Pancreas (tissue), 10 donors: ENCODE data around the gene S100A10. TPM values are rescaled to one million over a fixed set of nuclear protein-coding genes. Genes with fewer than 3 reads are reported as not detected.

Experiments used
- ATAC-seq, 4 donors: fragments of 200-7000 bp; cut with Tn5 transposase; one replicate each; pipeline versions ENCODE4 v1.8.0 to v1.9.1; 2020; ENCODE audit warnings: mild to moderate bottlenecking in 4 of 4, moderate library complexity in 4 of 4
- DNase-seq, 6 donors: peaks; one replicate each; pipeline ENCODE4 v3.0.0-alpha.2; 2020
- FAIRE-seq: peaks from 2 replicates; lab custom pipeline; 2012; peaks lifted over from hg19 to GRCh38; lab: Jason Lieb, UNC
- H3K27ac ChIP-seq, 4 donors: fragments of 200-600 bp; sonication (generic); 1 replicate in 3 of 4; 2 replicates in 1 of 4; pipeline versions ENCODE4 v1.5.0 to v1.8.0; 2020
- H3K27me3 ChIP-seq, 4 donors: fragments of 200-600 bp; one replicate each; pipeline ENCODE4 v1.8.0; 2021
- H3K36me3 ChIP-seq, 3 donors: fragments of 200-600 bp; sonication (generic) in 1 of 3; one replicate each; pipeline versions ENCODE4 v1.5.0 to v1.8.0; 2020 to 2021
- H3K4me1 ChIP-seq, 3 donors: fragments of 200-600 bp; one replicate each; pipeline ENCODE4 v1.8.0; 2021
- H3K4me3 ChIP-seq, 4 donors: fragments of 200-600 bp; sonication (generic) in 2 of 4; one replicate each; pipeline versions ENCODE4 v1.5.0 to v1.8.0; 2020 to 2021
- H3K9me3 ChIP-seq, 4 donors: fragments of 200-600 bp; one replicate each; pipeline ENCODE4 v1.8.0; 2021
- WGBS, 2 donors: extraction: QIAGEN DNeasy Blood & Tissue Kit; methylation state at CpG; one replicate each; pipeline ENCODE4 v1.1.7; 2013; 5-methylcytosine and 5-hydroxymethylcytosine counted together
- intact Hi-C, 3 donors: fragments of 100-400 bp; cut with DNase I; formaldehyde crosslinking; loops; one replicate each; pipeline versions ENCODE4 v1.11.1 to v1.14.2; 2022
- polyA plus RNA-seq, 2 donors: library from polyadenylated mRNA; stranded (reverse); fragments of 200-250 nt; gene quantifications; one replicate each; pipeline ENCODE4 v1.2.3, GENCODE V29; 2013
- total RNA-seq, 6 donors: library from RNA; stranded (reverse); fragmentation: NEBNext Ultra II Directional in 4 of 6; extraction: Animal tissue kit (Norgen Biotek cat#: 25700) in 4 of 6; gene quantifications; one replicate each; pipeline versions ENCODE4 v1.2.1 to v1.2.4, GENCODE V29; 2021 to 2023
- TF ChIP-seq, protein P1 (sequence below), 4 donors: fragments of 200-600 bp; sonication (generic) in 3 of 4; IDR thresholded peaks; one replicate each; pipeline versions ENCODE4 v1.5.0 to v1.8.0; 2021; ENCODE audit warnings: antibody characterized with exemption in 4 of 4
- donor health status: healthy with polysubstance abuse.
- donor health status: DM: no; HTN: no; CAD: no; lungs with moderate emphysema.
- donor health status: DM: no; HTN: no; CAD: no.
- donor health status: control.
- donor health status: control.
- donor health status: Bipolar disorder and iron deficiency.
- donor health status: DM: yes; HTN: yes; CAD: no.
- donor health status: DM: no; HTN: no; CAD: no.
- donor health status: DM: no; HTN: no; CAD: no.
- donor health status: DM: yes; HTN: yes; CAD: no.

The S100A10 gene
- total and polyA plus RNA-seq, 8 donors: 34.3 to 269 (median 117) TPM

DNA sequence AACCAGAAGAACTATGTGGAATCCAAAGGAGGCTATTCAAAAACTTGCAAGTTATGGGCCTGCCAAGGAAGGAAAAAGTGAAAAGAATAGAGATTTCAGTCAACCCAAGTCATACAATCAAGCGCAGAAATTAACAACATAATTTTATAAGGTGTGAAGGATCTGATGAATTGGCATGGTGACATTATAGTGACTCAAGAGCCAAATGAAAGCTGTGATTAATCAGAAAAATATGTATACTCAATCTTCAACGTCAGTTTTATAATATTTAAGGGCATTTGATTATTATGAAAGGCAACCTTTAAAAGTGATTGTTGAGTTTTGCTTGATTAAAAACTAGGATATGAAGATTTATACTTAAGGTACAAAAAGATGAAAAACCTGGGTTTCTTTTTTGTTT, 46.5 kb downstream of the S100A10 start:
- intact Hi-C loops: no loop called here
- H3K27ac ChIP-seq: no peak overlapping the region
- DNase-seq (no peak), FAIRE-seq (no peak), ATAC-seq (no peak)
- peaks cover 0 to 13% (median 0%) of the 10 kb centered on the region in 3 donors for H3K4me1 ChIP-seq
- H3K27me3 ChIP-seq: no peaks in the 10 kb centered on the region
- WGBS, 2 donors: 72 to 79% methylated on average over 2 of the region's 2 CpGs
- H3K9me3 ChIP-seq: no peaks in the 10 kb centered on the region
- H3K36me3 ChIP-seq: no peaks in the 10 kb centered on the region
- TF ChIP-seq, protein P1, sequence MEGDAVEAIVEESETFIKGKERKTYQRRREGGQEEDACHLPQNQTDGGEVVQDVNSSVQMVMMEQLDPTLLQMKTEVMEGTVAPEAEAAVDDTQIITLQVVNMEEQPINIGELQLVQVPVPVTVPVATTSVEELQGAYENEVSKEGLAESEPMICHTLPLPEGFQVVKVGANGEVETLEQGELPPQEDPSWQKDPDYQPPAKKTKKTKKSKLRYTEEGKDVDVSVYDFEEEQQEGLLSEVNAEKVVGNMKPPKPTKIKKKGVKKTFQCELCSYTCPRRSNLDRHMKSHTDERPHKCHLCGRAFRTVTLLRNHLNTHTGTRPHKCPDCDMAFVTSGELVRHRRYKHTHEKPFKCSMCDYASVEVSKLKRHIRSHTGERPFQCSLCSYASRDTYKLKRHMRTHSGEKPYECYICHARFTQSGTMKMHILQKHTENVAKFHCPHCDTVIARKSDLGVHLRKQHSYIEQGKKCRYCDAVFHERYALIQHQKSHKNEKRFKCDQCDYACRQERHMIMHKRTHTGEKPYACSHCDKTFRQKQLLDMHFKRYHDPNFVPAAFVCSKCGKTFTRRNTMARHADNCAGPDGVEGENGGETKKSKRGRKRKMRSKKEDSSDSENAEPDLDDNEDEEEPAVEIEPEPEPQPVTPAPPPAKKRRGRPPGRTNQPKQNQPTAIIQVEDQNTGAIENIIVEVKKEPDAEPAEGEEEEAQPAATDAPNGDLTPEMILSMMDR (IDR thresholded peaks at IDR 0.05): no peak
- H3K4me3 ChIP-seq: no peak overlapping the region

DNA sequence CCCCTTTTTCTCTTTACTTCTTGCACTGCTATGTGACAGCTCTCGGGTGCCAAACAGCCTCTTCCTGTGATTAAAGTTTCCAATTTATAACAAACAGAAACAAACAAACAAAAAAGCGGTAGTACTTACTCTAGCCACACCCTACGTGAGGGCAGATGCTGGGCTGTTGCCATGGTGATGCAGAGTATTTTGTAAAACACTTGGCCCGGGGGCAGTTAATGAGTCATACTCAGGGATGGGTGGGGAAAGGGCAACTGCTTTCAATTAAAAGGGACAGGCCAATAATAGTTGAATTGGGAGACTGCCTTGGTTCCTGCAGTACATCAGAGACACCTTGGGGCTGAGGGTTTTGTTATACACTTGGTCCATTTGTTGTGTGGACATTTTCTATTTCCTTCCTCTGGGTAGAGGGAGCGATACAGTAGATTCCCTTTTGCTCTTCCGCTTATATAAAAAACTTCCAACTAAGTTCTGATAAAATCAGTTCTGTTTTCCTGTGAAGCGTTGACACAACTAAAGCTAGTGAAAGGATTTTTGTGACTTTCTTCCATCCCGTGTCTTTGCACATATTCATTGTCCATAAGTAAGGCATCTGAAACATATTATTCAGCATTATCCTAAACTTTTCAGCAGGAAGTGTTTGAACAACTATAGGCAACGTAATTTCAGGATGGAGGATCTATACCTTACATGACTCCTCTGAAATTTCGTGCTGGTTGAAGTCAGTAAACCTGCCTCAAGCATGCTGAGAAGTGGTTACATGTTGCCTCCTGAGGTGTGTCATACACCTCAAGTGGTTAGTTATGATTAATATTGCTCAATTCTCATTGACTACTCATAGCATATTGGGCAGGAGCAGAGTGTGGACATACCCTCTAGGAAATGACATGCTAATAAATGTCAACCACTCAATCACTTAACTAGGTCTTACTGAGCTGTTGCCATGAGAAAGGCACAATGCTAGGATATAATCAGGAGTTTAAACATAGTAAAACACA, 47.6 kb downstream of the S100A10 start:
- TF ChIP-seq, protein P1 (IDR thresholded peaks at IDR 0.05): no peak
- Histone ChIP-seq H3K4me1 (peaks cover 0 to 22% (median 0%) of the 10 kb centered on the region in 3 donors), H3K36me3 (no peaks in the 10 kb centered on the region), H3K27me3 (no peaks in the 10 kb centered on the region), H3K27ac (peak overlapping the region in 2 of 4 donors; percentile 42 to 50), H3K4me3 (no peak overlapping the region), H3K9me3 (no peaks in the 10 kb centered on the region)
- FAIRE-seq: no peak
- peak in 4 of 6 donors; percentile 55 to 65 (median 62) for DNase-seq
- intact Hi-C loops: no loop called here
- ATAC-seq: peak; percentile 52 to 85 (median 66)
- WGBS, 2 donors: 49 to 57% methylated on average over 10 of the region's 10 CpGs

DNA sequence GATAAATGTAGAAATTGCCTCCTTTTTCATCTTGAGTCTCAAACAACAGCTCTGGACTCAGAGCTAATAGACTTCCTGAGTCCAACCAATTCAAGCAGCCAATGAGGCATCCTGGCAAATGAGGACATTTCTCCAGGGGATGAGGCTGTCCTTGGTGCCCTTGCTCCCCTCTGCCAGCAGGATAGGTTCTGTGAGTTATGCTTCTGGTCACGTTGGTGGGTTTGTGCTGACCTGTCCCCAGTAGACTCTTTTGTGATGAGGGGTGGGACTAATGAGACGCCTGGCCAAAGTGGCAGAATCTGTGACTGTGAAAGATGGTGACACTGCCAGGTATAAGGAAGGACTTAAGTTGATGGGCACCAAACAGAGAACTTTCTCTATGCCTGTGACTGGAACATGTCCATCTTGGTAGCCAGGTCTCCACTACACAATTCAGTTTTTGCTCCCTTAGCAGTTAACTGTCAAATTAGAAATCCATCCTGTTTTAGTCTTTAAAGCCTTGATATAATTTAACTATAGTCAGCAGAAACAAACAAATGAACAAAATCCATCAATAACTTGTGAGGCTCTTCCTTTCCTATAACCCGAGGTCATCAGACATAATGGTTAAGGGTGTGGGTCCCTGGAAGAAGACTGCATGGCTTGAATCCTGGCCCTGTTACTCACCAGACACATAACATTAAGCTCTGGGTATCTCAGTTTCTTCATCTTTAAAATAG, 48.6 kb downstream of the S100A10 start:
- TF ChIP-seq, protein P1 (IDR thresholded peaks at IDR 0.05): no peak
- Histone ChIP-seq H3K4me3 (no peak overlapping the region), H3K27ac (peak overlapping the region in 2 of 4 donors; percentile 42 to 54), H3K27me3 (no peaks in the 10 kb centered on the region), H3K9me3 (no peaks in the 10 kb centered on the region), H3K36me3 (no peaks in the 10 kb centered on the region), H3K4me1 (peaks cover 0 to 29% (median 0%) of the 10 kb centered on the region in 3 donors)
- FAIRE-seq (no peak), ATAC-seq (no peak), DNase-seq (no peak)
- WGBS, 2 donors: 56 to 68% methylated on average over 3 of the region's 3 CpGs
- intact Hi-C loops: no loop called here

DNA sequence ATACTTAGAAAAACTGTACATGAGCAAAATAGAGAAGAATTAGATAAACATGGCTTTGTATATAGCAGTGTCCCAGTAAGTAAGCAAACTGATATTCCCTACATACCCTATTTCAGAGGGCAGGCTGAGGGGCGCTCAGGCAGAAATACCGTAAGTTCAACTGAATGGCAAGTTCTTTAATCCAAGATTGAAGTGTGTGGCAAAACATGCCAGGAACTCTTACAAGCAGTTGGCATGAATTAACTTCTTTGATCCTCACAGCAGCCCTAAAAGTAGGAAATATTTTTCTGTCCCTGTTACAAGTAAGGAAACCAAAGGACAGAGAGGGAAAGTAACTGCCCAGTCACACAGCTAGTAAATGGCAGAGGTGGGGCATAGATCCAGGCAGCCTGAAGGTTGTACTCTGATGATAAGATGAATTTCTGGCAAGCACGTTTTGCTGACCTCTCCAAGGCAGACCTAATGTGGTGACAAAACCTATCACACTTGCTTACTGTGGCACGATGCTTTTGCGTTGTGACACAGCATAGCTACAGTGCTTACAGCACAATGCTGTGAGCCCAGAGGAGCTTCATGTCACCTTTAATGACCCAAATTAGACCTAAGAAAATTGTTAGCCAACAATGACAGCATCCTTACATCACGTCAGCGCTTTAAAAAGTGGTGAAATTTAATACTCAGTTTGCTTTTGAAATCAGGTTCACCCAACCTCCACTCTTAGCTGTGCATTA, 49.4 kb downstream of the S100A10 start:
- peaks cover 0 to 29% (median 0%) of the 10 kb centered on the region in 3 donors for H3K4me1 ChIP-seq
- H3K4me3 ChIP-seq: no peak overlapping the region
- TF ChIP-seq, protein P1 (IDR thresholded peaks at IDR 0.05): no peak
- no peaks in the 10 kb centered on the region for H3K27me3 ChIP-seq
- intact Hi-C loops: no loop called here
- no peak for DNase-seq
- H3K36me3 ChIP-seq: no peaks in the 10 kb centered on the region
- no peaks in the 10 kb centered on the region for H3K9me3 ChIP-seq
- 35 to 40% methylated on average over 7 of the region's 7 CpGs for WGBS, 2 donors
- H3K27ac ChIP-seq: peak overlapping the region in 1 of 4 donors; percentile 54
- no peak for FAIRE-seq
- ATAC-seq: peak; percentile 13 to 28 (median 15)
